HT-29 (cell line): ENCODE measurements around the gene DNAJC7. TPM values are rescaled to one million over a fixed set of nuclear protein-coding genes. Genes with fewer than 3 reads are reported as not detected.
"Not testable (repeated sequence)": the region's sequence is repeated elsewhere in the genome, so short reads cannot be mapped to it uniquely, and the experiment has no call there.

Experiments used
- DNase-seq: peaks from one replicate; pipeline ENCODE4 v3.0.0-alpha.2; 2015; ENCODE audit warnings: low spot score
- total RNA-seq: library from RNA; depleted of rRNA; stranded (reverse); fragments of >200 nt; shearing (Covaris generic); gene quantifications from 2 replicates; pipeline ENCODE4 v1.2.3, GENCODE V29; 2014

The DNAJC7 gene
- total RNA-seq, 1 experiment from 2014 or later: 52.8 TPM

GRCh38 chr17:42040818-42041217 lies 23.6 kb upstream of the DNAJC7 start:
- DNase-seq: no peak

DNA sequence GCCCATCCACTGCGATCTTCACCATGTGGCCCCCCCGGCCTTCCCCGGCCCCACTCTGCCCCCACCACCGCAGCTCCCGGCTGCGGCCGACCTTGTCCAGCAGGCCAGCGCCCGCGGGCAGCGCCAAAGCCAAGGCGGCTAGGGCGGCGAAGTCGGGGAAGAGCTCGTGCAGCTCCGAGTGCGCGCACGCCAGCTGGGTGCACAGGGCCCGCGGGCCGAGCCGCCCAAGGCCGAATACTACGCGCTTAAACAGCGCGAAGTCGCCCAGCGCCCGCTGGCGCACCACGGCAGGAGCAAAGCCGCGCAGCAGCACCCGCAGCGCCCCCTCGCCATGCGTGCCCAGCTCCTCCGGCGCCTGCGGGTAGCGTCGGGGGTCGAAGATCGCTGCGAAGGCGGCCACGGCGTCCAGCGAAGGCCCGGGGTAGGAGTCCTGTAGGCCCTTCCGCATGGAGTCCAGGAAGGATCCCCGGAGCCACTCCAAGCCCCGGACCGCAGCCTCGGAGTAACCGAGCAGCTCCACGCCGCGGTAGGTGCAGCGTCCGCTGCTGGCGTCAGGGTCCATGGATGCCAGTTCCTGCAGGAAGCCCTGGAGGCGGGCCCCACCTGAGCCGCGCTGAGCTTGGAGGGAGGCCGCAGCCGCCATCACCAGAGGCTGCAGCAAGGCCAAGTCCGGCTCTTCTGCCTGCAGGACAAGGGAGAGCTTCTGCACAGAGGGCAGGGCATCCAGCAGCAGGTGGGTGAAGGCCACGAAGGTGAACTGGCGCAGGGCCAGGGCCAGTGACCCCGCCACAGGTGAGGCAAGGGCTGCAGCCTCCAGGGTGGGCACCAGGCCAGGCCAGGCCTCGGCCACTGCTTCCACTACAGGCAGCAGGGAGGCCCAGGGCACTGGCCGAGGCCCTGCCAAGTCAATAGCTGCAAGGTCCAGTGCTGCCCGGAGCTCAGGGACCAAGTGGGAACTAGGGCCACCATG lies 22.8 kb upstream of the DNAJC7 start:
- DNase-seq: no peak

DNA sequence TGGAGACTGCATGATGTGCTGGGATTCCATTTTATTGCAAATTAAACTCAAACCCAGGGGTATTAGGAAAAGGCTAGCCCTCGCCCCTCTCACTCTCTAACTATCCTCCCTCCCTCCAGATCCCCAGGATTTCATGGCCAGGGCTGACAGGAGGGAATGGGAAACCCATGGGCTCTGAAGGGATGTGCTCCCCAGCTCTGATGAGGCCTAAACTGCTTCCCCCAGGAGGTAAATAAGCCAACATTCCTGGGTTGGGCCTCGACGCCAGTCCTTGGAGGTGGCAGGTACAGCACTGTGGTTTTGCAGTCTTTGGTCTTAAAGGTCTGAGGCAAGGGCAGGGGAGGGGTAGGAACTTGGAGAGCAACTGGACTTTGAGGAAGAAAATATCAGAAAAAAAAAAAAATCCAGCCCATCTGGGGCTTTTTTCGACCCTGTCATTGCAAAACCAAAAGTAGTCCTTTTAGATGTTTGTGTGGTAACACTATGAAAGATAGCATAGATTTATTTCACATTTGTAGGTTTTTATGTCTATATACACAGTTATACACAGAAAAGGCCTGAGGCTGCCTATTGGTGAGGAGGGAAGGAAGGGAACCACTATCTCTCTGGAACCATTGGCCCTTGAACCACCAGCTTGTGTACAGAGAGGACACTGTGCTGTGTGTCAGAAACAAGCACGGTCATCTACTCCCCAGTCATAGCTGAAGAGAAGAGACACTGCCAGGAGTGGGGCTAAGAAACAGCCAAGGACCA lies 21.2 kb upstream of the DNAJC7 start:
- no peak for DNase-seq

GRCh38 chr17:42034059-42034458 lies 16.8 kb upstream of the DNAJC7 start:
- DNase-seq: no peak

DNA sequence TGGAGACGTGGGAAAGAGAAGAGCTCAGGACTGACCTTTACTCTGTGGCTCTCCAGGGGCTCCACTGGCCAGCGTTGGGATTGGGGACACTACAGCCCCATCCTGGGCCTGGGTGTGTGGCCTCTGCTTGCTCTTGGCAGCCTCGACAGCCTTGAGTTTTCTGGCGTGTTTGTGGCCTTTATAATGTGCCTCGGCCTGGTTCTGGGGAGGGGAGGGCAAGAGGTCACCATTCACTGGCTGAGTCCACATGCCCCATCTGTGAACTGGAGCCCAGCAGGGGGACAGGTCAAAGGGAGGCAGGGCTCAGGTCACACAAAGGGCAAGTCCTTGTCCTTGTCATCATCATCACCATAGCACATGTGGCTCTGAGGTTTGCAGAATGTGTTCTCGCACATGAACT lies 14.3 kb upstream of the DNAJC7 start:
- DNase-seq: no peak

DNA sequence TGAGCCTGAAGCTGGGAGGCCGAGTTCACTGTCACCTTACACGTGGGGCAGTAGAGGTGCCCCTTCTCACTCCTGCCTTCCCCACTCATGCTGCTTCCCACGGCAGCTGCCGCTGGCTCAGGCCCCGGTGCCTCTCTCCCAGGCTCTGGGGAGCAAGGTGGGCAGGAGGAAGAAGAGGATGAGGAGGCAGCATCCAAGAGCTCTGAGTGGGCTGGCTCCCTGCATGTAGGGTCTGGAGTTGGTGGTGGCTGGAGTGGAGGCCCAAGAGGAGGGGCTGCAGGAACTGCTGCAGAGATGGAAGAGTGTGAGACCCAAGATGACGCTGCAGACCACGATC lies 11.5 kb upstream of the DNAJC7 start:
- no peak for DNase-seq

DNA sequence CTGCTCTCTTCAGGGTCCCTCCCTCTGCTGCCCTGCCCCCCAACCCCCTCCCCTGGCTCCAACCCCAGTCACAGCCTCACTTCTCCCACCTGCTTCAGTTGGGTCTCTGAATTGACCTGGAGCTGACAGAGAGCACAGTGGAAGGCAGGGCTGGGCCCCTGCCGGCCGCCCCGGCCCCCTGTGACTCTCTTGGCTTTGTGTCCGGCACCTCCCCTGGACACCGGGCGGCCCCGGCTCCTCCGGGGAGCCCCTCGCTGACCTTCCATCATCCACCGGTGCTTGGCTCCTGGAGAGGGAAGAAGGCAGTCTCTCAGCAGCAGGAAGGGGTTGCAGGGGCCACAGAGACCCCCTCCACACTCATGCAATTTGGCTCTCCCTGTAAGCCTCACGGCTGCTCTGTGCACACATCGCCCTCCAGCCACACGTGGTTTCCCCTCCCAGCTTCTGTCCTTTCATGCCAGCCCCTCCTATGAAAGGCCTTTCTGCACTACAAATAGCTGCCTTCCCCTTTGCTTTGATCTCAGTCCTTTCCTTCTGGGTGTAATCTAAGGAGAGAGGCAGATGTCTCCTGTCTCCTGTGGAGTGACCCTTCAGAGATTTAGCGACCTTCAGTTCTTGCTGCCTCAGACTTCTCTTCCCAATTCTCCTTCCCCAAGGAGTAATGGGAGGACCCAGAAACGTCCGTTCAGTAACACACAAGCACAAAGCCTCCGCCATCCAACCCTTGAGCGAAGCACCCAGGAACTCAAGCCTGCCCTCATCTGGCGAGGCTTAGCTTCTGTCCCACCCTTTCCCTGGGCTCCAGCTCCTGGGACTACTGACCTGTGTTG lies 10.9 kb upstream of the DNAJC7 start:
- DNase-seq: peak; percentile 66

- DNase-seq: no peak
Measured at GRCh38 chr17:42027590-42027889, 10.3 kb upstream of the DNAJC7 start.

GRCh38 chr17:42026857-42027589 lies 9.8 kb upstream of the DNAJC7 start:
- no peak for DNase-seq

DNA sequence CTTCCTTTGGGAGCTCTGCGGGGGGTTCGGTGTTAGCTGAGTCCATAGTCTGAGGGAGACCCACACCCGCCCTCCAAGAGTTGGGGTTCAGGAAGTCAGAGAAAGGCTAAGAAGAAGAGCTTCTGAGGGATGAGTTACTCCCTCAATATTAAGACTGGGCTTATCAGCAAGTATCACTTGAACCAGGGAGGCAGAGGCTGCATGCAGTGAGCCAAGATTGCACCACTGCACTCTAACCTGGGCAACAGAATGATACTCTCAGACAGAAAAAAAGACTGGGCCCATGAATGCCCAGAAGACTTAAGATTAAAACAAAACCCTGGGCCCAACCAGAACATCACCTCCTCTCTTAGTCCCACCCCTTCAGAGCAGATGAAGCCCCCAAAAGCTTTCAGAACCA lies 8.7 kb upstream of the DNAJC7 start:
- no peak for DNase-seq

- no peak for DNase-seq
Measured at GRCh38 chr17:42025191-42025579, 7.9 kb upstream of the DNAJC7 start.

GRCh38 chr17:42023524-42024349 lies 6.5 kb upstream of the DNAJC7 start:
- no peak for DNase-seq

DNA sequence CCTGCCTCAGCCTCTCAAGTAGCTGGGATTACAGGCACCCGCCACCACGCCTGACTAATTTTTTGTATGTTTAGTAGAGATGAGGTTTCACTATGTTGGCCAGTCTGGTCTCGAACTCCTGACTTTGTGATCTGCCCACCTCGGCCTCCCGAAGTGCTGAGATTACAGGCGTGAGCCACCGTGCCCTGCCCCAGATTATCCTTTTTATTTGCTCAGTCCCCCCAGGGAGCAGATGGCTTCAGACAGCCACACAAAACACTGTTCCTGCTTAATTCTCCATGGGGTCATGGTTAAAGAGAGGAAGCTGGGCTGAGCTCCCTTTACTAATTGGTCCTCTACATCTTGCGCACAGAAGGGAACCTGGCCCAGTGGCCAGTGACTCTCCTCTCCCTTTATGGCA lies 3.6 kb upstream of the DNAJC7 start:
- not testable (repeated sequence) for DNase-seq

GRCh38 chr17:42019509-42020404 lies 2.5 kb upstream of the DNAJC7 start, which contains the start of gene NKIRAS2:
NKIRAS2 (plus strand) TSS chr17:42020090; CDS start chr17:42021578, 1,488 bp downstream.
- peak; percentile 89 for DNase-seq

- no peak for DNase-seq
Measured at GRCh38 chr17:42018988-42019387, 1.7 kb upstream of the DNAJC7 start.

- no peak for DNase-seq
Measured at GRCh38 chr17:42018339-42018738, 1.1 kb upstream of the DNAJC7 start.

- DNase-seq: no peak
Measured at GRCh38 chr17:42017866-42018200, 594 bp upstream of the DNAJC7 start.

DNA sequence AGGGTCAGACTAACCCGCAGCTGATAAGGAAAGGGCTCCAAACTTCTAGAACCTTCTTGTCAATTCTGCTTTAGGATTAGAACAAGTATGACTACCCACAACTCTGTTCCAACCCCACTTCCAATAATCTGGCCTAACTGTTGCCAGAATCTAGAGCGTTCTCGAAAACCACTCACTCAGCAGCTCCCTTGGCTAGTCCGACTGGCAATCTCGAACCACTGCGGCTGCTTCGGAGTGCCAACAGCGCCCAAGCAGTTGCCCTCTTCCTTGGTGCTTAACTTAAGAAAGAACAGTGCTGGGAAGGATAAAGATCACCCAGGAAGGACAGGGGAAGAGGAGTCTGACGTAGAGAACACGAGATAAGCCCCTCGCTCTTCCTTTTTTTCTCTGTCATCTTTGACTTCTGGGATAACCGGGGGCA lies 818 bp downstream of the DNAJC7 start:
- DNase-seq: peak; percentile 26

GRCh38 chr17:42013740-42014139 lies 3.5 kb downstream of the DNAJC7 start:
- DNase-seq: not testable (repeated sequence)
